Stimulated activated naive B cell treated with anti-CD40 and anti-IgM and Interleukin-4, amounts not matched to agents 10 μg/mL and 1 μg/mL and 100 μg/mL, for 72 hours (primary cell): Measurements from ENCODE around the gene TRMT61A.

Experiments
- ATAC-seq, 2 donors: fragments of 150-1000 bp; cut with Tn5 transposase; replicated peaks; 2 replicates each; pipeline ENCODE4 v1.10.0; 2021; ENCODE audit warnings: moderate library complexity in 1 of 2
- DNase-seq: peaks from one replicate; pipeline ENCODE4 v3.0.0; 2021
- H3K27ac Mint-ChIP-seq: one replicate; pipeline ENCODE4 v1.8.0; 2022; ENCODE audit warnings: mild to moderate bottlenecking, mixed read lengths
- H3K27me3 Mint-ChIP-seq, 2 donors: one replicate each; pipeline ENCODE4 v1.8.0; 2022; ENCODE audit warnings: mixed read lengths in 2 of 2
- H3K36me3 Mint-ChIP-seq, 2 donors: one replicate each; pipeline ENCODE4 v1.8.0; 2022; ENCODE audit warnings: mixed read lengths in 2 of 2, mild to moderate bottlenecking in 1 of 2
- H3K4me1 Mint-ChIP-seq, 2 donors: one replicate each; pipeline ENCODE4 v1.8.0; 2022; ENCODE audit warnings: mixed read lengths in 2 of 2, mild to moderate bottlenecking in 1 of 2
- H3K4me3 Mint-ChIP-seq, 2 donors: one replicate each; pipeline ENCODE4 v1.8.0; 2022; ENCODE audit warnings: mild to moderate bottlenecking in 2 of 2, mixed read lengths in 2 of 2, moderate library complexity in 1 of 2
- H3K9me3 Mint-ChIP-seq, 2 donors: one replicate each; pipeline ENCODE4 v1.8.0; 2022; ENCODE audit warnings: mixed read lengths in 2 of 2, mild to moderate bottlenecking in 1 of 2

The TRMT61A gene

GRCh38 chr14:103514596-103515421, 14.2 kb upstream of the TRMT61A start:
- Mint-ChIP-seq H3K4me3 (no peak overlapping the region), H3K4me1 (peaks cover 9 to 18% of the 10 kb centered on the region in 2 donors), H3K27ac (peak overlapping the region; percentile 37), H3K9me3 (no peaks in the 10 kb centered on the region), H3K27me3 (peaks cover 0 to 6% of the 10 kb centered on the region in 2 donors), H3K36me3 (peaks cover 7 to 25% of the 10 kb centered on the region in 2 donors)
- ATAC-seq: no peak
- DNase-seq: no peak

GRCh38 chr14:103516426-103517173, 12.4 kb upstream of the TRMT61A start:
- H3K9me3 Mint-ChIP-seq: no peaks in the 10 kb centered on the region
- ATAC-seq (no peak), DNase-seq (no peak)
- H3K4me1 Mint-ChIP-seq: peaks cover 9 to 25% of the 10 kb centered on the region in 2 donors
- no peak overlapping the region for H3K4me3 Mint-ChIP-seq
- peaks cover 8 to 10% of the 10 kb centered on the region in 2 donors for H3K36me3 Mint-ChIP-seq
- H3K27ac Mint-ChIP-seq: no peak overlapping the region
- H3K27me3 Mint-ChIP-seq: peaks cover 0 to 12% of the 10 kb centered on the region in 2 donors

GRCh38 chr14:103517174-103517566, 11.8 kb upstream of the TRMT61A start:
- peaks cover 0 to 12% of the 10 kb centered on the region in 2 donors for H3K27me3 Mint-ChIP-seq
- DNase-seq (no peak), ATAC-seq (no peak)
- H3K4me1 Mint-ChIP-seq: peaks cover 9 to 25% of the 10 kb centered on the region in 2 donors
- no peak overlapping the region for H3K4me3 Mint-ChIP-seq
- H3K36me3 Mint-ChIP-seq: peaks cover 8 to 9% of the 10 kb centered on the region in 2 donors
- H3K27ac Mint-ChIP-seq: no peak overlapping the region
- H3K9me3 Mint-ChIP-seq: no peaks in the 10 kb centered on the region

- DNase-seq: no peak
- Mint-ChIP-seq H3K9me3 (no peaks in the 10 kb centered on the region), H3K4me3 (no peak overlapping the region), H3K4me1 (peaks cover 9 to 27% of the 10 kb centered on the region in 2 donors), H3K36me3 (peaks cover 4 to 5% of the 10 kb centered on the region in 2 donors), H3K27ac (no peak overlapping the region), H3K27me3 (peaks cover 0 to 12% of the 10 kb centered on the region in 2 donors)
- no peak for ATAC-seq
Observed at GRCh38 chr14:103517721-103518421, 11.1 kb upstream of the TRMT61A start.

- no peaks in the 10 kb centered on the region for H3K9me3 Mint-ChIP-seq
- DNase-seq: no peak
- H3K36me3 Mint-ChIP-seq: peaks cover 4 to 5% of the 10 kb centered on the region in 2 donors
- H3K4me3 Mint-ChIP-seq: no peak overlapping the region
- H3K27ac Mint-ChIP-seq: peak overlapping the region; percentile 1
- ATAC-seq: peak; percentile 42 to 46
- peaks cover 0 to 12% of the 10 kb centered on the region in 2 donors for H3K27me3 Mint-ChIP-seq
- peaks cover 9 to 31% of the 10 kb centered on the region in 2 donors for H3K4me1 Mint-ChIP-seq
Observed at GRCh38 chr14:103518422-103519042, 10.5 kb upstream of the TRMT61A start.

- Mint-ChIP-seq H3K9me3 (no peaks in the 10 kb centered on the region), H3K4me1 (peaks cover 9 to 31% of the 10 kb centered on the region in 2 donors), H3K36me3 (peaks cover 4 to 5% of the 10 kb centered on the region in 2 donors), H3K4me3 (peak overlapping the region; percentile 11 to 38), H3K27ac (peak overlapping the region; percentile 76), H3K27me3 (peaks cover 0 to 12% of the 10 kb centered on the region in 2 donors)
- no peak for DNase-seq
- ATAC-seq: no peak
Observed at GRCh38 chr14:103519043-103519836, 9.8 kb upstream of the TRMT61A start.

GRCh38 chr14:103519837-103520212, 9.2 kb upstream of the TRMT61A start:
- no peak for ATAC-seq
- DNase-seq: no peak
- Mint-ChIP-seq H3K27me3 (peaks cover 0 to 12% of the 10 kb centered on the region in 2 donors), H3K4me3 (peak overlapping the region; percentile 11 to 38), H3K9me3 (no peaks in the 10 kb centered on the region), H3K4me1 (peaks cover 11 to 31% of the 10 kb centered on the region in 2 donors), H3K36me3 (peaks cover under 1 to 2% of the 10 kb centered on the region in 2 donors), H3K27ac (peak overlapping the region; percentile 76)

- DNase-seq (no peak), ATAC-seq (peak in 1 of 2 donors; percentile 14)
- Mint-ChIP-seq H3K9me3 (no peaks in the 10 kb centered on the region), H3K36me3 (peaks cover 0 to 1% of the 10 kb centered on the region in 2 donors), H3K4me3 (peak overlapping the region in 1 of 2 donors; percentile 64), H3K27me3 (peaks cover 0 to 12% of the 10 kb centered on the region in 2 donors), H3K4me1 (peaks cover 14 to 31% of the 10 kb centered on the region in 2 donors), H3K27ac (no peak overlapping the region)
Observed at GRCh38 chr14:103520269-103520656, 8.7 kb upstream of the TRMT61A start.

GRCh38 chr14:103520657-103521437, 8.1 kb upstream of the TRMT61A start:
- ATAC-seq (peak; percentile 56 to 64), DNase-seq (peak; percentile 55)
- peaks cover 0 to 3% of the 10 kb centered on the region in 2 donors for H3K36me3 Mint-ChIP-seq
- peak overlapping the region; percentile 37 for H3K27ac Mint-ChIP-seq
- H3K27me3 Mint-ChIP-seq: peaks cover 0 to 12% of the 10 kb centered on the region in 2 donors
- H3K4me1 Mint-ChIP-seq: peaks cover 18 to 34% of the 10 kb centered on the region in 2 donors
- peak overlapping the region; percentile 41 to 64 for H3K4me3 Mint-ChIP-seq
- H3K9me3 Mint-ChIP-seq: no peaks in the 10 kb centered on the region

GRCh38 chr14:103521438-103521950, 7.5 kb upstream of the TRMT61A start:
- Mint-ChIP-seq H3K27ac (no peak overlapping the region), H3K4me1 (peaks cover 21 to 41% of the 10 kb centered on the region in 2 donors), H3K27me3 (peaks cover 0 to 12% of the 10 kb centered on the region in 2 donors), H3K9me3 (no peaks in the 10 kb centered on the region), H3K4me3 (peak overlapping the region in 1 of 2 donors; percentile 30), H3K36me3 (peaks cover under 1 to 5% of the 10 kb centered on the region in 2 donors)
- peak in 1 of 2 donors; percentile 13 for ATAC-seq
- DNase-seq: no peak

- Mint-ChIP-seq H3K9me3 (no peaks in the 10 kb centered on the region), H3K4me3 (peak overlapping the region; percentile 46), H3K27ac (no peak overlapping the region), H3K36me3 (peaks cover 3 to 5% of the 10 kb centered on the region in 2 donors), H3K27me3 (peaks cover 0 to 12% of the 10 kb centered on the region in 2 donors), H3K4me1 (peaks cover 25 to 47% of the 10 kb centered on the region in 2 donors)
- ATAC-seq: no peak
- no peak for DNase-seq
Observed at GRCh38 chr14:103521951-103522563, 6.9 kb upstream of the TRMT61A start.
